HEK293T (cell line): ENCODE results near the gene DUSP18.

Experiments
- CTCF ChIA-PET: fragments of 350-600 bp; formaldehyde crosslinking; extraction: SDS; loops from one replicate; lab custom pipeline; 2021; ENCODE audit warnings: antibody characterized with exemption, inconsistent platforms; lab: Yijun Ruan, JAX
- POLR2A ChIA-PET: fragments of 350-600 bp; formaldehyde crosslinking; extraction: SDS; loops from one replicate; lab custom pipeline; 2020; ENCODE audit warnings: antibody characterized with exemption, inconsistent platforms; lab: Yijun Ruan, JAX
- DNase-seq: peaks from one replicate; pipeline ENCODE4 v3.0.0; 2012; ENCODE audit warnings: mixed read lengths; ENCODE audit errors: extremely low spot score
- ARNT ChIP-seq: fragments of 450-650 bp; IDR thresholded peaks from 2 replicates; pipeline ENCODE4 v1.6.1; 2017; ENCODE audit warnings: mild to moderate bottlenecking
- BHLHE40 ChIP-seq: fragments of 450-650 bp; IDR thresholded peaks from 2 replicates; pipeline ENCODE4 v1.6.1; 2016; ENCODE audit warnings: mild to moderate bottlenecking, moderate library complexity, borderline replicate concordance
- CTBP1 ChIP-seq: fragments of 450-650 bp; IDR thresholded peaks from 2 replicates; pipeline ENCODE4 v1.6.1; 2016; ENCODE audit warnings: borderline replicate concordance
- ELF4 ChIP-seq: fragments of 450-650 bp; IDR thresholded peaks from 2 replicates; pipeline ENCODE4 v1.6.1; 2017; ENCODE audit warnings: antibody characterized with exemption
- FOXA1 ChIP-seq: fragments of 450-650 bp; IDR thresholded peaks from 2 replicates; pipeline ENCODE4 v1.6.1; 2016; ENCODE audit warnings: mild to moderate bottlenecking
- FOXK2 ChIP-seq: fragments of 450-650 bp; IDR thresholded peaks from 2 replicates; pipeline ENCODE4 v1.6.1; 2016; ENCODE audit warnings: mild to moderate bottlenecking
- FOXM1 ChIP-seq: fragments of 450-650 bp; IDR thresholded peaks from 2 replicates; pipeline ENCODE4 v1.6.1; 2017; ENCODE audit warnings: mild to moderate bottlenecking, borderline replicate concordance
- HDGF ChIP-seq: fragments of 450-650 bp; IDR thresholded peaks from 2 replicates; pipeline ENCODE4 v1.6.1; 2017; ENCODE audit warnings: antibody characterized with exemption, borderline replicate concordance
- L3MBTL2 ChIP-seq: fragments of 450-650 bp; conservative IDR thresholded peaks from 2 replicates; pipeline ENCODE4 v1.6.1; 2016; ENCODE audit warnings: mild to moderate bottlenecking
- LEF1 ChIP-seq: fragments of 450-650 bp; IDR thresholded peaks from 2 replicates; pipeline ENCODE4 v1.6.1; 2017; ENCODE audit warnings: mild to moderate bottlenecking, borderline replicate concordance
- NFRKB ChIP-seq: fragments of 450-650 bp; IDR thresholded peaks from 2 replicates; pipeline ENCODE4 v1.6.1; 2016; ENCODE audit warnings: mild to moderate bottlenecking, moderate library complexity
- PKNOX1 ChIP-seq: fragments of 450-650 bp; IDR thresholded peaks from 2 replicates; pipeline ENCODE4 v1.6.1; 2016
- SP1 ChIP-seq: fragments of 450-650 bp; IDR thresholded peaks from 2 replicates; pipeline ENCODE4 v1.6.1; 2017
- SUZ12 ChIP-seq: fragments of 450-650 bp; IDR thresholded peaks from 2 replicates; pipeline ENCODE4 v1.6.1; 2016; ENCODE audit warnings: mild to moderate bottlenecking
- TARDBP ChIP-seq: fragments of 450-650 bp; IDR thresholded peaks from 2 replicates; pipeline ENCODE4 v1.6.1; 2016
- ZNF384 ChIP-seq: fragments of 450-650 bp; IDR thresholded peaks from 2 replicates; pipeline ENCODE4 v1.6.1; 2016

DUSP18 gene

GRCh38 chr22:30617819-30618218 is 49.9 kb downstream of the DUSP18 start:
- CTCF ChIA-PET = interaction anchor here (1.2 kb wide), 1 partner anchor 12 kb away, joined by 3 read pairs; no protein-coding TSS in a partner anchor
- DNase-seq = no peak
- TF ChIP-seq FOXK2 (no peak), LEF1 (no peak), L3MBTL2 (no peak), BHLHE40 (no peak), ARNT (no peak), SP1 (no peak), ELF4 (no peak), PKNOX1 (no peak), SUZ12 (no peak), ZNF384 (no peak), CTBP1 (no peak), TARDBP (no peak), FOXA1 (no peak), HDGF (no peak), NFRKB (no peak), FOXM1 (no peak)
- POLR2A ChIA-PET = no interaction called here

GRCh38 chr22:30615543-30615954 is 52.1 kb downstream of the DUSP18 start:
- POLR2A ChIA-PET = no interaction called here
- no peak for DNase-seq
- TF ChIP-seq ARNT (no peak), FOXA1 (no peak), HDGF (no peak), NFRKB (no peak), PKNOX1 (no peak), ZNF384 (no peak), L3MBTL2 (no peak), BHLHE40 (no peak), LEF1 (no peak), FOXK2 (no peak), CTBP1 (no peak), FOXM1 (no peak)
- CTCF ChIA-PET = no interaction called here

GRCh38 chr22:30614879-30615278 is 52.8 kb downstream of the DUSP18 start:
- CTCF ChIA-PET = interaction anchor here (0.6 kb wide), 1 partner anchor 745 kb away, joined by 7 read pairs; no protein-coding TSS in a partner anchor

GRCh38 chr22:30614268-30614667 is 53.4 kb downstream of the DUSP18 start:
- POLR2A ChIA-PET = no interaction called here
- no peak for TF ChIP-seq ELF4
- TF ChIP-seq BHLHE40 = no peak
- TF ChIP-seq SP1 = no peak
- no peak for TF ChIP-seq NFRKB
- no peak for TF ChIP-seq CTBP1
- no peak for TF ChIP-seq HDGF
- no peak for TF ChIP-seq ARNT
- no peak for TF ChIP-seq FOXM1
- no peak for TF ChIP-seq ZNF384
- no peak for TF ChIP-seq L3MBTL2
- DNase-seq = no peak
- CTCF ChIA-PET = no interaction called here

More at GRCh38 chr22:30614879-30615278, 52.8 kb downstream of the DUSP18 start:
- DNase-seq = no peak
- POLR2A ChIA-PET = no interaction called here
- TF ChIP-seq ZNF384 (no peak), L3MBTL2 (no peak), TARDBP (no peak), SP1 (no peak), FOXK2 (no peak), NFRKB (no peak), HDGF (no peak), FOXA1 (no peak)

- DNase-seq = no peak
- POLR2A ChIA-PET = no interaction called here
- TF ChIP-seq ELF4 (no peak), L3MBTL2 (no peak), FOXA1 (no peak), PKNOX1 (no peak), ZNF384 (no peak), FOXK2 (no peak), SP1 (no peak)
- CTCF ChIA-PET = interaction anchor here (1.3 kb wide), 1 partner anchor 12 kb away, joined by 3 read pairs; no protein-coding TSS in a partner anchor
Observed at GRCh38 chr22:30612789-30613188, 54.9 kb downstream of the DUSP18 start.
